Neuronal stem cell (in vitro differentiated cells): ENCODE results near the gene BRI3BP.

Source experiments
- DNase-seq: peaks from one replicate; pipeline ENCODE4 v3.0.0-alpha.2; 2013; ENCODE audit warnings: low spot score
- H2AFZ ChIP-seq: one replicate; pipeline ENCODE4 v1.6.1; 2013; ENCODE audit warnings: mild to moderate bottlenecking, low read length, inconsistent platforms
- H2AK5ac ChIP-seq: 2 replicates; pipeline ENCODE4 v1.6.1; 2013; ENCODE audit warnings: low read depth, mild to moderate bottlenecking, inconsistent platforms, low read length, moderate library complexity, mixed read lengths
- H2BK120ac ChIP-seq: 2 replicates; pipeline ENCODE4 v1.6.1; 2013; ENCODE audit warnings: low read depth, mild to moderate bottlenecking, inconsistent platforms, low read length, moderate library complexity, mixed read lengths
- H2BK12ac ChIP-seq: one replicate; pipeline ENCODE4 v1.6.1; 2013; ENCODE audit warnings: low read length, inconsistent platforms
- H2BK15ac ChIP-seq: 2 replicates; pipeline ENCODE4 v1.6.1; 2013; ENCODE audit warnings: mild to moderate bottlenecking, low read length, inconsistent platforms, mixed read lengths
- H2BK5ac ChIP-seq: one replicate; pipeline ENCODE4 v1.6.1; 2013; ENCODE audit warnings: inconsistent platforms, mild to moderate bottlenecking, low read length, moderate library complexity
- H3K14ac ChIP-seq: one replicate; pipeline ENCODE4 v1.6.1; 2013; ENCODE audit warnings: low read length, inconsistent platforms
- H3K18ac ChIP-seq: 2 replicates; pipeline ENCODE4 v1.6.1; 2013; ENCODE audit warnings: low read length, inconsistent platforms
- H3K23ac ChIP-seq: 2 replicates; pipeline ENCODE4 v1.6.1; 2013; ENCODE audit warnings: low read depth, mild to moderate bottlenecking, mixed read lengths, low read length, inconsistent platforms; ENCODE audit not compliant: poor library complexity
- H3K27ac ChIP-seq: replicated peaks from 3 replicates; pipeline ENCODE4 v1.5.1; 2013; ENCODE audit warnings: low read length, inconsistent platforms
- H3K27me3 ChIP-seq, 3 experiments: 2 replicates each; pipeline ENCODE4 v1.6.1; 2013; ENCODE audit warnings: low read length in 3 of 3, mild to moderate bottlenecking in 2 of 3, inconsistent platforms in 1 of 3, low read depth in 1 of 3, mixed read lengths in 1 of 3, moderate library complexity in 1 of 3; ENCODE audit not compliant: control insufficient read depth in 3 of 3, insufficient read depth in 3 of 3
- H3K36me3 ChIP-seq, 2 donors: replicated peaks in 1 of 2; 2 replicates each; pipeline ENCODE4 v1.6.1; 2013; ENCODE audit warnings: low read length in 2 of 2; ENCODE audit not compliant: control insufficient read depth in 2 of 2, insufficient read depth in 2 of 2
- H3K4ac ChIP-seq: 2 replicates; pipeline ENCODE4 v1.6.1; 2013; ENCODE audit warnings: inconsistent platforms, mild to moderate bottlenecking, low read length, moderate library complexity
- H3K4me1 ChIP-seq, 2 donors: 1 replicate in 1 of 2; 2 replicates in 1 of 2; pipeline ENCODE4 v1.6.1; 2013; ENCODE audit warnings: low read length in 2 of 2, low read depth in 1 of 2; ENCODE audit not compliant: control insufficient read depth in 2 of 2, insufficient read depth in 1 of 2
- H3K4me2 ChIP-seq: one replicate; pipeline ENCODE4 v1.6.1; 2013; ENCODE audit warnings: mild to moderate bottlenecking, low read length, inconsistent platforms; ENCODE audit not compliant: insufficient read depth, poor library complexity, severe bottlenecking
- H3K4me3 ChIP-seq, 2 donors: 2 replicates each; pipeline ENCODE4 v1.5.1; 2013; ENCODE audit warnings: low read length in 2 of 2, mild to moderate bottlenecking in 2 of 2, inconsistent platforms in 1 of 2, moderate library complexity in 1 of 2
- H3K79me1 ChIP-seq: one replicate; pipeline ENCODE4 v1.6.1; 2013; ENCODE audit warnings: low read depth, mild to moderate bottlenecking, inconsistent platforms, low read length, moderate library complexity
- H3K9ac ChIP-seq: one replicate; pipeline ENCODE4 v1.6.1; 2013; ENCODE audit warnings: mild to moderate bottlenecking, low read depth, low read length, inconsistent platforms; ENCODE audit not compliant: poor library complexity
- H3K9me3 ChIP-seq, 2 donors: replicated peaks in 1 of 2; 2 replicates each; pipeline versions ENCODE3 to v1.6.1; 2013; ENCODE audit warnings: low read length in 2 of 2, mild to moderate bottlenecking in 2 of 2, inconsistent platforms in 1 of 2, low read depth in 1 of 2, mixed read lengths in 1 of 2, moderate library complexity in 1 of 2; ENCODE audit not compliant: control insufficient read depth in 2 of 2, insufficient read depth in 1 of 2
- H4K8ac ChIP-seq: one replicate; pipeline ENCODE4 v1.6.1; 2013; ENCODE audit warnings: low read depth, mild to moderate bottlenecking, inconsistent platforms, low read length, moderate library complexity
- H4K91ac ChIP-seq: one replicate; pipeline ENCODE4 v1.6.1; 2013; ENCODE audit warnings: low read length, low read depth, mild to moderate bottlenecking, inconsistent platforms; ENCODE audit not compliant: poor library complexity
- whole genome bisulfite sequencing, 2 donors: extraction: QIAGEN DNeasy Blood & Tissue Kit; methylation state at CpG; one replicate each; pipeline ENCODE4 v1.1.7; 2013; ENCODE audit warnings: missing lambda C conversion rate in 2 of 2, mixed read lengths in 1 of 2; ENCODE audit not compliant: insufficient read length in 2 of 2, insufficient replicate concordance in 1 of 2; ENCODE audit errors: extremely low coverage in 2 of 2; 5-methylcytosine and 5-hydroxymethylcytosine counted together

Gene BRI3BP

GRCh38 chr12:124975276-124975675 is 18.2 kb upstream of the BRI3BP start:
- WGBS, 2 donors, result no CpG with 5 or more reads among the region's 15 CpGs
- H3K36me3 ChIP-seq, result peaks cover 34 to 81% of the 10 kb centered on the region in 2 donors
- no peak for DNase-seq

GRCh38 chr12:124976999-124977398 is 16.4 kb upstream of the BRI3BP start:
- H3K79me1 ChIP-seq, result peaks cover 6% of the 10 kb centered on the region
- no peak overlapping the region for H2AK5ac ChIP-seq
- H3K23ac ChIP-seq, result no peak overlapping the region
- H3K4me2 ChIP-seq, result no peak overlapping the region
- no peaks in the 10 kb centered on the region for H3K4me1 ChIP-seq
- H2AFZ ChIP-seq, result no peak overlapping the region
- H3K4ac ChIP-seq, result no peak overlapping the region
- H3K36me3 ChIP-seq, result peaks cover 35 to 78% of the 10 kb centered on the region in 2 donors
- H3K27ac ChIP-seq, result no peak overlapping the region
- no peak overlapping the region for H2BK5ac ChIP-seq
- H3K18ac ChIP-seq, result no peak overlapping the region
- H4K91ac ChIP-seq, result no peak overlapping the region
- H3K4me3 ChIP-seq, result no peak overlapping the region
- no CpG with 5 or more reads among the region's 10 CpGs for WGBS, 2 donors
- H3K9ac ChIP-seq, result no peak overlapping the region
- no peak for DNase-seq
- no peaks in the 10 kb centered on the region for H3K9me3 ChIP-seq
- no peak overlapping the region for H2BK120ac ChIP-seq
- H2BK15ac ChIP-seq, result no peak overlapping the region
- no peak overlapping the region for H3K14ac ChIP-seq
- H2BK12ac ChIP-seq, result no peak overlapping the region
- H4K8ac ChIP-seq, result no peak overlapping the region
- H3K27me3 ChIP-seq, result no peaks in the 10 kb centered on the region

More at GRCh38 chr12:124975276-124975675, 18.2 kb upstream of the BRI3BP start:
- no peak overlapping the region for H3K23ac ChIP-seq
- H3K4me2 ChIP-seq, result no peak overlapping the region
- H2BK120ac ChIP-seq, result no peak overlapping the region
- no peaks in the 10 kb centered on the region for H3K27me3 ChIP-seq
- H3K4ac ChIP-seq, result no peak overlapping the region
- peaks cover 6% of the 10 kb centered on the region for H3K79me1 ChIP-seq
- H4K8ac ChIP-seq, result no peak overlapping the region
- no peak overlapping the region for H3K27ac ChIP-seq
- H2AFZ ChIP-seq, result no peak overlapping the region
- H2BK15ac ChIP-seq, result no peak overlapping the region
- H3K14ac ChIP-seq, result no peak overlapping the region
- H3K4me1 ChIP-seq, result no peaks in the 10 kb centered on the region
- no peaks in the 10 kb centered on the region for H3K9me3 ChIP-seq
- H3K9ac ChIP-seq, result no peak overlapping the region
- no peak overlapping the region for H3K4me3 ChIP-seq
- H2BK5ac ChIP-seq, result peak overlapping the region; percentile 53
- no peak overlapping the region for H2BK12ac ChIP-seq
- no peak overlapping the region for H2AK5ac ChIP-seq
- H4K91ac ChIP-seq, result no peak overlapping the region
- H3K18ac ChIP-seq, result no peak overlapping the region

- Histone ChIP-seq H3K4me1 (no peaks in the 10 kb centered on the region), H4K8ac (no peak overlapping the region), H2BK12ac (no peak overlapping the region), H3K9me3 (peaks cover 0 to 2% of the 10 kb centered on the region in 2 donors), H3K4ac (no peak overlapping the region), H3K4me3 (no peak overlapping the region), H3K27ac (no peak overlapping the region), H3K18ac (no peak overlapping the region), H3K23ac (no peak overlapping the region), H2BK15ac (no peak overlapping the region), H3K36me3 (peaks cover 42 to 85% of the 10 kb centered on the region in 2 donors), H2BK120ac (no peak overlapping the region), H3K79me1 (peaks cover 6% of the 10 kb centered on the region), H3K27me3 (no peaks in the 10 kb centered on the region), H3K14ac (no peak overlapping the region), H3K4me2 (no peak overlapping the region), H2AFZ (no peak overlapping the region), H3K9ac (no peak overlapping the region), H2AK5ac (no peak overlapping the region), H2BK5ac (no peak overlapping the region), H4K91ac (no peak overlapping the region)
- DNase-seq, result no peak
- no CpG with 5 or more reads among the region's 10 CpGs for WGBS, 2 donors
Observed at GRCh38 chr12:124979568-124979967, 13.9 kb upstream of the BRI3BP start.

GRCh38 chr12:124980098-124980892 is 13.2 kb upstream of the BRI3BP start:
- H3K4ac ChIP-seq, result peak overlapping the region; percentile 66
- no CpG with 5 or more reads among the region's 41 CpGs for WGBS, 2 donors
- peaks cover 43 to 85% of the 10 kb centered on the region in 2 donors for H3K36me3 ChIP-seq

More at GRCh38 chr12:124980098-124980892, 13.2 kb upstream of the BRI3BP start:
- Histone ChIP-seq H2AK5ac (no peak overlapping the region), H2BK120ac (no peak overlapping the region), H3K4me1 (no peaks in the 10 kb centered on the region), H3K9ac (no peak overlapping the region), H3K9me3 (peaks cover 0 to 2% of the 10 kb centered on the region in 2 donors), H2BK15ac (no peak overlapping the region), H2AFZ (no peak overlapping the region), H3K4me3 (no peak overlapping the region), H2BK5ac (no peak overlapping the region), H4K91ac (no peak overlapping the region), H3K27me3 (no peaks in the 10 kb centered on the region), H3K18ac (no peak overlapping the region), H4K8ac (no peak overlapping the region), H3K27ac (no peak overlapping the region), H3K14ac (no peak overlapping the region), H2BK12ac (no peak overlapping the region), H3K4me2 (no peak overlapping the region), H3K79me1 (peaks cover 2% of the 10 kb centered on the region), H3K23ac (peak overlapping the region; percentile 31)
- DNase-seq, result no peak
